HG02588 (cell line): ENCODE results near the gene PTPRE.

ENCODE experiments used
- ATAC-seq: cut with Tn5 transposase; IDR thresholded peaks from one replicate; pipeline ENCODE4 v1.9.1; 2021; ENCODE audit warnings: mild to moderate bottlenecking, moderate library complexity; ENCODE audit not compliant: unreplicated experiment

The PTPRE gene

GRCh38 chr10:128042131-128042610, 135.3 kb downstream of the PTPRE start:
- no peak for ATAC-seq

DNA sequence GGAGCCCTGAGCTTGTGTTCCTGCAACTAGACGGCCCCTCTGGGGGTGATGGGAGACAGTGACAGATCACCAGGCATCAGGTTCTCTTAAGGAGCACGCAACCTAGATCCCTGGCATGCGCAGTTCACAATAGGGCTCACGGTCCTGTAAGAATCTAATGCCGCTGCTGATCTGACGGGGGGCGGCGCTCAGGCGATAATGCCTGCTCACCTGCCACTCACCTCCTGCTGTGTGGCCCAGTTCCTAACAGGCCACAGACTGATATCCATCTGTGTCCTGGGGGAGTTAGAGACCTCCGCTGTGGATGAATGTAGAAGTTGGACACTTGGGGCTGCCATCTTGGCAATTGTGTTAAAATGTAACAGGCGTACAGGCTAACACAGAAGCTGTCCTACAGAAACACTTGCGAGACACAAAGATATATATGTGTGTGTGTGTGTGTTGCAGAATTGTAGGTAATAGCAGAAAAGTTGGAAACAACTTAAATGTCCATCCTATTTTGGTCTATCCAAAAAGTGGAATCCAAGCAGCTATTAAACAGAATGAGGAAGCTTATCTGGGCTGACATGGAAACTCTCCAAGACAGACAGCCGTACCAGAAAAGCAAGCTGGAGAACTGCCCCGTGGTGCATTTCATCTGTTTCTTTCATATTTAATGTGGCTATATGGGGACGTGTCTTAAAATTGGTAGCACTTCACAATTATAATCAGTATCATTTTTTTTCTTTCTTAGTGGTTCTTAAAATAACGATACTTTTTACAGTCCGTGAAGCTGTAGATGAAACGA, 136.5 kb downstream of the PTPRE start:
- ATAC-seq = no peak

GRCh38 chr10:128044186-128044585, 137.3 kb downstream of the PTPRE start:
- ATAC-seq = no peak

- ATAC-seq = no peak
Observed at GRCh38 chr10:128044961-128045832, 138.3 kb downstream of the PTPRE start.

DNA sequence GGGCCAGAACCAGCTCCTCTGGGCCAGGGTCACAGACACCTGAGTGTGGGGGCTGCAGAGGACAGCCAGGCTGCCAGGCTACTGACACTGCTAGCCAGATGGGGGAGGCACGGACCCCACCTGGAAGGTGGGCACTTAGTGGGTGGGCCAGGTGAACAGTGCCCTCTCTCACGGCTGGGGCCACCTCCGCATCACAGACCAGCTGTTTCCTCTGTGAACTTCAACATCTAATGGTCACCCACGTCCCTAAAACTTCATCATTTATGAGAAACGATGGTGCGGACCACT, 138.9 kb downstream of the PTPRE start:
- no peak for ATAC-seq

- no peak for ATAC-seq
Observed at GRCh38 chr10:128046156-128046952, 139.5 kb downstream of the PTPRE start.

- ATAC-seq = peak; percentile 5
Observed at GRCh38 chr10:128046953-128047290, 140.0 kb downstream of the PTPRE start.

DNA sequence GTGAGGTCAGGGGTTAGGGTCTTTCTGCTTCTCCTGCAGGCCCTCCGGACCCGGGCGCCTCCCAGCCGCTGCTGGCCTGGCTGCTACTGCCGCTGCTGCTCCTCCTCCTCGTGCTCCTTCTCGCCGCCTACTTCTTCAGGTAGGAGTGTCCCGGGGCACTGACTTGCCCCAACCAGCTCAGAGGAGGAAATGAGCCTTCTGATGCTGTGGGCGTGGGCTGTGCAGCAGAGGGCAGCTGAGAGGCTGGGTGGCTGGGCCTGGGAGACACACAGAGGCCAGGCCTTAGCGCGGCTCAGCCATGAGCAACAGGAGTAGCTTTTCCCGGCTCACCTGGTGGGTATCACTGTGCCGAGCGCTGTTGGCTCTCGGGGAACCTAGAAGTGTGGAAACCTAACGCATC, 140.4 kb downstream of the PTPRE start:
- peak; percentile 100 for ATAC-seq

DNA sequence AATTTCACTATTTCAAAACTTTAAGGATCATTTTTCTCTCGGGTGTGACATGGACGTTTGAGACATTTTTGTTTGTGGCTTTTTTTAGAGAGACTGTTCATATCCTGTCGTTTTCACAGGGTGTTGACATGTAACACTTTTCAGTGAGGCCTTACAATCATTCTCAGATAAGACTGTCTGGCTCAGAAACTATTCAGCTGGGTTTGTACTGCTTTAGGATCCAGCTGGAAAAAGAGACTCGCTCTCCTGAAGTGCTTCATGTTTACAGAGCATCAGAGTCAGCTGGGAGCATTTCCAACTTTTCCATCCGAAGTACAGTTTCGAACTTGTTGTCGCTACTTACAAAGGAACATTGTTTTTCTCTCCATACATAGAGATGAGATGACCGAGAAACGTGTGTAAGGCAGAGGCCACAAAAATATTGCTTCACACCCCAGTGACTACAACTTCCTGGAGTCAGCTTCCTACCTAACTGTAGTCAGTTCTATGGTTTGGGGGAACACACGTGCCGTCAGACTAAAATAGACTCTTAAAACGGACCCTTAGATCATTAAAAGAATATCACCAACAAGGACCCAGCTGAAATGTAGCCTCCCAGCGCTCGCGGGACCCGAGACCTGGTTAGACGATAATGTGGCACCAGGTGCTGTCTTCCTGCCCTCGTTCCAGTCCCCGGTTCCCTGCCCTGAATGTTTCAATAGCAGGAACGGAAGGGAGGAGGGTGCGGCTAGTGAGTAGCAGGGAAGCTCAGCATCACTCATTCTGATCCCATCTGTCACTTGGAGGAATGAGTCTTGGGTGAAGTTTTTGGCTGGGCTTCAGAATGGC, 141.3 kb downstream of the PTPRE start:
- no peak for ATAC-seq

- ATAC-seq = no peak
Observed at GRCh38 chr10:128048819-128049210, 141.9 kb downstream of the PTPRE start.

DNA sequence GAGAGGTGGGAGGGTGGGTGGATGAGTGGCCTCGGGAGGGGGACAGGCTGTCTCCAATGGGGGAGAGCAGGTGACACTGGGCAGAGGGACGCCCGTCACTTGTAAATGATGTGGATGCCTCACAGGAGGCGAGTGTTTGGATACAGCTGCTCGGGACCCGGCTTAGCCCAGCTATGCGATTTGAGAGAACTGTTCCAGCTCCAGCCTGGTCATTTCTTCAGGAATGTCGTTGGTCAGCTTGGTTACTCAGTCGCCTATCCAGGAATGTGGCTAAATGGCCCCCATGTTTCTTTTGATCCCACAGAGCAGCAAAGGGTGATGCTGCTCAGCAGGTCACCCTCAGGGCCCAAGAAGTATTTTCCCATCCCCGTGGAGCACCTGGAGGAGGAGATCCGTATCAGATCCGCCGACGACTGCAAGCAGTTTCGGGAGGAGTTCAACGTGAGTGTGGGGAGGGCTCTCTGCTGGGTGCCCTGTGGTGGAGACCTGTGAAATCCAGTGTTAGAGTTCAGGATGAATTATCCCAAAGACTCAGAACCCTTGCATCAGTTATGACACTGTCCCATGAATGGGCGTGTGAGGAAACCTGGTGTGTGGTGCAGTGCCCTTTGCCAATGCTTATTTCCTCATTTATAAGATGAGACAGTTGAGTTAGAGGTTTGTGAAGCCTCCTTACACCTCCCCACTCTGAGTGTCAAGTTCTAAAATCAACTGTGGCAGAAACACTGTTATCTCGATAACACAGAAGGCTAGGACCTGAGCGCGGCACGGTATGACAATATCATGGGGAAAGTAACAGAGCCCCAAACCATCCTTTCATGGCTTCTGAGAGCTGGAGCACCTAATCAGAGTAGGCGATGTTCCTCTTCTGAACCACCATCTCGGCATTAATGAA, 142.6 kb downstream of the PTPRE start:
- no peak for ATAC-seq

DNA sequence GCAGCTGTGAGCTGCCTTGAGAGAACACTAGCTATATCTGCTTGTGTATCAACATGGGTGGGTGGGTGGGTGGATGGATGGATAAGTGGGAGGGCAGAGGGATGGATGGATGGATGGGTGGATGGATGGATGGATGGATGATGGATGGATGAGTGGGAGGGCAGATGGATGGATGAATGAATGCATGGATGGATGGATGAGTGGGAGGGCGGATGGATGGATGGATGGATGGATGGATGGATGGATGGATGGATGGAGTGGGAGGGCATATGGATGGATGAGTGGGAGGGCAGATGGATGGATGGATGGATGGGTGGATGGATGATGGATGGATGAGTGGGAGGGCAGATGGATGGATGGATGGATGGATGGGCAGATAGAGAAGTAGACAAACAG, 143.2 kb downstream of the PTPRE start:
- no peak for ATAC-seq

- ATAC-seq = no peak
Observed at GRCh38 chr10:128050936-128051335, 144.0 kb downstream of the PTPRE start.

- no peak for ATAC-seq
Observed at GRCh38 chr10:128051548-128051947, 144.6 kb downstream of the PTPRE start.

GRCh38 chr10:128052696-128053095, 145.8 kb downstream of the PTPRE start:
- ATAC-seq = no peak

DNA sequence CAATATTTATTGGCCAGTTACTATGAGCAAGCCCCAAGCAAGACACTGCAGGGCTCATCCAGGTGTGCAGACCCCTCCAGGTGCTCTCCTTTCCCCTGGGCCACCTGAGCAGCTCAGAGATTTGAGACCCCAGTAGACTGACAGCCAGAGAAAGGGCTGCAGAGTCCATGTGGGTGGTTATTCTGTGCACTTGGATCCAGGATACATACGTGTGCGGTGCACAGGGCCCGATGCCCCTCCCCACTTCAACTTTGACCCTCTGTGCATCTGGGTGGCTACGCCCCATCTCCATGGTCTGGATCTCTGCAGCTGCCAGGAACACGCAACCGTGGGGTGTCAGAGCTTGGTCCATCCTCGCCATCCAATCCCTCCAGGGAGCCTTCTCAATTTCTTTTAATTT, 146.5 kb downstream of the PTPRE start:
- no peak for ATAC-seq

GRCh38 chr10:128054163-128054970, 147.5 kb downstream of the PTPRE start:
- no peak for ATAC-seq

DNA sequence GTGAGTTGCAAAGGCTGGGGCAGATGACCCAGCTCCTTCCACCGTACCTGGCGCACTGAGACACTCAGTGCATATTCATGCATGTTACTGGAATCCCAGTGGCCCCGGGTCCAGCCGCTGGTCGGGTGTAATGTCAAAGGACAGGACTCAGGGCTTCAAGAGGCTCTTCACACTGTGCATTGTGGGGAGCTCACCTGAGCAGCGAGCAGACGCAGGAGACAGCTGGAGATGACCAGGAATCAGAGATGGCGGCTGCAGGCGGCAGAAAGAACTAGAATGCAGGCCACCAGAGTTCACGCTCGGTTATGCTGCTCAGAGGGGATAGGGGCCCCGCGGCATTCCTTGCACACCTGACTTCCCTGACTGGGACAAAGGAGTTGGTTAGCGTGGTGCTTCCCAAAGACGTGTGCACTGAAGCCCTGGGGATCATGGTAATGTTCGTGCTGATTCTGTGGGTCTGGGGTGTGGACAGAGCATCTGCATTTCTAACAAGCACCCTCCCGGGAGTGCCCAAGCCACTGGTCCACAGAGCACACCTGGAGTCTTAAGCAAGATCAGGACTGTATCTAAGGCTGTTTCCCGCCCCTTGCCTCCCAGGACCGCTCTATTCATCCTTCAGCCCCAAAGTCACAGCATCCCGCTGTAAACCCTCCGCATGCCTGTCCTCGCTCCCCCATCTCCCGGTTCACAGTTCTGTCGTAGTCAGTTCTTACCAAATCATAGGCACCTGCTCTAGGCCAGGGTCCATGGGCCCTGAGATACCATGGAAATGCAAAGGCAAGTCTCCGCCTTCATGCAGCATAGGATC, 148.4 kb downstream of the PTPRE start:
- no peak for ATAC-seq
